ENCODE data around the gene RFC1. TPM values are rescaled to one million over a fixed set of nuclear protein-coding genes. Genes with fewer than 3 reads are reported as not detected.
"Not testable (repeated sequence)": the region's sequence is repeated elsewhere in the genome, so short reads cannot be mapped to it uniquely, and the experiment has no call there.

RFC1 gene
- total RNA-seq, 1 donor from 2014 or later = 42.1 TPM

- no peaks in the 10 kb centered on the region for H3K27me3 ChIP-seq (ENCODE audit: control insufficient read depth, insufficient read depth, low read length)
- DNase-seq (ENCODE audit: low read depth) = no peak
- TF ChIP-seq CTCF (IDR thresholded peaks at IDR 0.05; ENCODE audit: insufficient read depth, low read length, poor library complexity, severe bottlenecking) = no peak
- no peak overlapping the region for H3K4me3 ChIP-seq (ENCODE audit: low read depth, low read length)
- H3K36me3 ChIP-seq (ENCODE audit: control insufficient read depth, insufficient read depth, low read length) = peaks cover 3% of the 10 kb centered on the region
Measured at GRCh38 chr4:39305912-39306677, 60.1 kb downstream of the RFC1 start.

- H3K27me3 ChIP-seq (ENCODE audit: control insufficient read depth, insufficient read depth, low read length) = no peaks in the 10 kb centered on the region
- peaks cover 3% of the 10 kb centered on the region for H3K36me3 ChIP-seq (ENCODE audit: control insufficient read depth, insufficient read depth, low read length)
- no peak for TF ChIP-seq CTCF (IDR thresholded peaks at IDR 0.05; ENCODE audit: insufficient read depth, low read length, poor library complexity, severe bottlenecking)
- no peak for DNase-seq (ENCODE audit: low read depth)
- no peak overlapping the region for H3K4me3 ChIP-seq (ENCODE audit: low read depth, low read length)
Measured at GRCh38 chr4:39304651-39305050, 61.5 kb downstream of the RFC1 start.

DNA sequence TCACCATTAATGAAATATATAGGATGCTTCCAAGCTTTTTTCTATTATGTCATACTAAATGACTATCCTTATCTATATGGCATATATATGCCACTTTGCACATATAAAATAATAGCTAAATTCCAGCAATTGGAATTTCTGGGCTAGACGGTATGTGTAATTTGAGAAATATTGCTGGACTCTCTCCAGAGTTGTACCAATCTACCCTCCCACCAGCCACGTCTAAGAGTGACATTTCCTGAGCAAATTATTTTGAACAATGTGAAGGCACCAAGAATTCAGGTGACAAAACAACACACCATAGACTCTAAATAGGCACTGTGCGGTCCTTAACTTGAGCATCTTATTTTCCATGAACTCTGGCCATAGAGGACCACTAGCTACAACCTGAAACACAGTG lies 62.3 kb downstream of the RFC1 start:
- TF ChIP-seq CTCF (IDR thresholded peaks at IDR 0.05; ENCODE audit: insufficient read depth, low read length, poor library complexity, severe bottlenecking) = no peak
- H3K4me3 ChIP-seq (ENCODE audit: low read depth, low read length) = no peak overlapping the region
- DNase-seq (ENCODE audit: low read depth) = no peak
- H3K27me3 ChIP-seq (ENCODE audit: control insufficient read depth, insufficient read depth, low read length) = no peaks in the 10 kb centered on the region
- H3K36me3 ChIP-seq (ENCODE audit: control insufficient read depth, insufficient read depth, low read length) = peaks cover 3% of the 10 kb centered on the region

GRCh38 chr4:39302901-39303300 lies 63.3 kb downstream of the RFC1 start:
- TF ChIP-seq CTCF (IDR thresholded peaks at IDR 0.05; ENCODE audit: insufficient read depth, low read length, poor library complexity, severe bottlenecking) = no peak
- Histone ChIP-seq H3K4me3 (ENCODE audit: low read depth, low read length) (no peak overlapping the region), H3K36me3 (ENCODE audit: control insufficient read depth, insufficient read depth, low read length) (peaks cover 3% of the 10 kb centered on the region), H3K27me3 (ENCODE audit: control insufficient read depth, insufficient read depth, low read length) (no peaks in the 10 kb centered on the region)
- DNase-seq (ENCODE audit: low read depth) = no peak

GRCh38 chr4:39295784-39296183 lies 70.4 kb downstream of the RFC1 start:
- DNase-seq (ENCODE audit: low read depth) = no peak
- Histone ChIP-seq H3K4me3 (ENCODE audit: low read depth, low read length) (no peak overlapping the region), H3K36me3 (ENCODE audit: control insufficient read depth, insufficient read depth, low read length) (no peaks in the 10 kb centered on the region), H3K27me3 (ENCODE audit: control insufficient read depth, insufficient read depth, low read length) (no peaks in the 10 kb centered on the region)
- no peak for TF ChIP-seq CTCF (IDR thresholded peaks at IDR 0.05; ENCODE audit: insufficient read depth, low read length, poor library complexity, severe bottlenecking)

DNA sequence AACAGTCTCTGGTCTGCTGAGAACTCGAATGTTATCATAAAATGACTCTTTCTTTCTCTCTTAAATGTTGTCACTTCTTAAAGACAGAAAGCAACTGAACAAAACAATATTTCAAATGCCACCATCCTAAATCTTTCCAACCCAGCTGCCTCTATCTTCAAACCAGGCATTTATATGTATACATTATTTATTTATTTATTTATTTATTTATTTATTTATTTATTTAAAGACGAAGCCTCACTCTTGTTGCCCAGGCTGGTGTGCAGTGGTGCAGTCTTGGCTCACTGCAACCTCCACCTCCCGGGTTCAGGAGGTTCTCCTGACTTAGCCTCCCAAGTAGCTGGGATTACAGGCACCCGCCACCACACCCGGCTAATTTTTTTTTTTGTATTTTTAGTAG lies 73.7 kb downstream of the RFC1 start:
- H3K36me3 ChIP-seq (ENCODE audit: control insufficient read depth, insufficient read depth, low read length); DNase-seq (ENCODE audit: low read depth): not testable (repeated sequence)

More for the DNA sequence above, 73.7 kb downstream of the RFC1 start:
- H3K27me3 ChIP-seq (ENCODE audit: control insufficient read depth, insufficient read depth, low read length); H3K4me3 ChIP-seq (ENCODE audit: low read depth, low read length): not testable (repeated sequence)

Data from kidney epithelial cell (primary cell).